Measurements from ENCODE around the gene BSG.

The BSG gene

GRCh38 chr19:572140-572742, at the start of gene BSG:
TSS of gene BSG (plus strand) at chr19:572596. CDS start at chr19:572635, 39 bp downstream.
- H3K4me3 ChIP-seq (ENCODE audit: control insufficient read depth, low read depth, low read length) = peak within 1 kb of the TSS; percentile 90
- TF ChIP-seq CTCF (conservative IDR thresholded peaks at IDR 0.05; ENCODE audit: control insufficient read depth, insufficient read depth, low read depth, low read length) = no peak

GRCh38 chr19:522726-523125, 49.7 kb upstream of the BSG start:
- no peak for TF ChIP-seq CTCF (conservative IDR thresholded peaks at IDR 0.05; ENCODE audit: control insufficient read depth, insufficient read depth, low read depth, low read length)
- no peak for DNase-seq (ENCODE audit: low read depth)
- no peak overlapping the region for H3K4me3 ChIP-seq (ENCODE audit: control insufficient read depth, low read depth, low read length)

More at GRCh38 chr19:572140-572742, at the start of gene BSG:
- DNase-seq (ENCODE audit: low read depth) = peak; percentile 95

- peak; percentile 36 for DNase-seq (ENCODE audit: low read depth)
- no peak overlapping the region for H3K4me3 ChIP-seq (ENCODE audit: control insufficient read depth, low read depth, low read length)
- TF ChIP-seq CTCF (conservative IDR thresholded peaks at IDR 0.05; ENCODE audit: control insufficient read depth, insufficient read depth, low read depth, low read length) = no peak
Observed at GRCh38 chr19:524062-524674, 48.2 kb upstream of the BSG start.

- no peak for DNase-seq (ENCODE audit: low read depth)
- H3K4me3 ChIP-seq (ENCODE audit: control insufficient read depth, low read depth, low read length) = no peak overlapping the region
- no peak for TF ChIP-seq CTCF (conservative IDR thresholded peaks at IDR 0.05; ENCODE audit: control insufficient read depth, insufficient read depth, low read depth, low read length)
Observed at GRCh38 chr19:525029-525428, 47.4 kb upstream of the BSG start.

- TF ChIP-seq CTCF (conservative IDR thresholded peaks at IDR 0.05; ENCODE audit: control insufficient read depth, insufficient read depth, low read depth, low read length) = no peak
- H3K4me3 ChIP-seq (ENCODE audit: control insufficient read depth, low read depth, low read length) = no peak overlapping the region
- no peak for DNase-seq (ENCODE audit: low read depth)
Observed at GRCh38 chr19:525857-526419, 46.5 kb upstream of the BSG start.

- DNase-seq (ENCODE audit: low read depth) = no peak
- H3K4me3 ChIP-seq (ENCODE audit: control insufficient read depth, low read depth, low read length) = peak overlapping the region; percentile 59
- no peak for TF ChIP-seq CTCF (conservative IDR thresholded peaks at IDR 0.05; ENCODE audit: control insufficient read depth, insufficient read depth, low read depth, low read length)
Observed at GRCh38 chr19:530134-531008, 42.0 kb upstream of the BSG start.
